ENCODE measurements around the gene NSD1. TPM values are rescaled to one million over a fixed set of nuclear protein-coding genes. Genes with fewer than 3 reads are reported as not detected.

Gene NSD1
- total and polyA plus RNA-seq, 5 experiments from 2014 or later, result 25.0 to 130 (median 43.1) TPM

DNA sequence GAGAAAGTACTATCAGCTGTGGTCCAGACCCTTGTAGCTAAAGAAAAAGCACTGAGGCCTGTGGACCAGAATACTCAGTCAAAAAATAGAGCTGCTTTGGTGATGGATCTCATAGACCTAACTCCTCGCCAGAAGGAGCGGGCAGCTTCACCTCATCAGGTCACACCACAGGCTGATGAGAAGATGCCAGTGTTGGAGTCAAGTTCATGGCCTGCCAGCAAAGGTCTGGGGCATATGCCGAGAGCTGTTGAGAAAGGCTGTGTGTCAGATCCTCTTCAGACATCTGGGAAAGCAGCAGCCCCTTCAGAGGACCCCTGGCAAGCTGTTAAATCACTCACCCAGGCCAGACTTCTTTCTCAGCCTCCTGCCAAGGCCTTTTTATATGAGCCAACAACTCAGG lies 161.1 kb downstream of the NSD1 start:
- Mint-ChIP-seq H3K36me3 (peaks cover 0 to 61% (median 20%) of the 10 kb centered on the region in 3 donors), H3K4me3 (no peak overlapping the region), H3K27me3 (no peaks in the 10 kb centered on the region), H3K9me3 (no peaks in the 10 kb centered on the region), H3K27ac (peak overlapping the region in 4 of 10 donors; percentile 52 to 86 (median 76)), H3K4me1 (peaks cover 22 to 52% (median 32%) of the 10 kb centered on the region in 4 donors)
- DNase-seq (no peak), ATAC-seq (no peak)
- POLR2A ChIA-PET, result interaction anchor here (0.7 kb wide), 1 partner anchor 19 kb away, joined by 3 read pairs; no protein-coding TSS in a partner anchor

GRCh38 chr5:177295924-177296323 lies 162.4 kb downstream of the NSD1 start:
- DNase-seq (no peak), ATAC-seq (no peak)
- no peaks in the 10 kb centered on the region for H3K27me3 Mint-ChIP-seq
- peak overlapping the region in 9 of 10 donors; percentile 17 to 75 (median 52) for H3K4me3 Mint-ChIP-seq
- H3K36me3 Mint-ChIP-seq, result peaks cover 0 to 48% (median 17%) of the 10 kb centered on the region in 3 donors
- H3K27ac Mint-ChIP-seq, result peak overlapping the region in 9 of 10 donors; percentile 74 to 90 (median 86)
- POLR2A ChIA-PET, result interaction anchor here (1.1 to 1.2 kb wide), 2 partner anchors 9 to 162 kb away, joined by 3 read pairs; partner anchors contain the start of gene NSD1
- H3K9me3 Mint-ChIP-seq, result no peaks in the 10 kb centered on the region
- H3K4me1 Mint-ChIP-seq, result peaks cover 30 to 61% (median 44%) of the 10 kb centered on the region in 4 donors

- POLR2A ChIA-PET, result interaction anchor here (1.1 to 1.2 kb wide), 2 partner anchors 8 to 163 kb away, joined by 3 read pairs; partner anchors contain the start of gene NSD1
- Mint-ChIP-seq H3K4me1 (peaks cover 33 to 65% (median 51%) of the 10 kb centered on the region in 4 donors), H3K9me3 (no peaks in the 10 kb centered on the region), H3K27me3 (no peaks in the 10 kb centered on the region), H3K36me3 (peaks cover 0 to 44% (median 16%) of the 10 kb centered on the region in 3 donors), H3K27ac (peak overlapping the region; percentile 55 to 90 (median 86)), H3K4me3 (peak overlapping the region; percentile 12 to 75 (median 56))
- DNase-seq (no peak), ATAC-seq (peak in 1 of 2 donors; percentile 31)
Measured at GRCh38 chr5:177296581-177296980, 163.0 kb downstream of the NSD1 start.

GRCh38 chr5:177297922-177298321 lies 164.3 kb downstream of the NSD1 start:
- Mint-ChIP-seq H3K4me1 (peaks cover 36 to 78% (median 64%) of the 10 kb centered on the region in 4 donors), H3K36me3 (peaks cover 0 to 31% (median 11%) of the 10 kb centered on the region in 3 donors), H3K27ac (peak overlapping the region in 6 of 10 donors; percentile 9 to 91 (median 82)), H3K4me3 (no peak overlapping the region), H3K27me3 (no peaks in the 10 kb centered on the region), H3K9me3 (no peaks in the 10 kb centered on the region)
- ATAC-seq (no peak), DNase-seq (no peak)
- POLR2A ChIA-PET, result interaction anchor here (1.5 kb wide), 1 partner anchor 12 kb away, joined by 7 read pairs; no protein-coding TSS in a partner anchor

DNA sequence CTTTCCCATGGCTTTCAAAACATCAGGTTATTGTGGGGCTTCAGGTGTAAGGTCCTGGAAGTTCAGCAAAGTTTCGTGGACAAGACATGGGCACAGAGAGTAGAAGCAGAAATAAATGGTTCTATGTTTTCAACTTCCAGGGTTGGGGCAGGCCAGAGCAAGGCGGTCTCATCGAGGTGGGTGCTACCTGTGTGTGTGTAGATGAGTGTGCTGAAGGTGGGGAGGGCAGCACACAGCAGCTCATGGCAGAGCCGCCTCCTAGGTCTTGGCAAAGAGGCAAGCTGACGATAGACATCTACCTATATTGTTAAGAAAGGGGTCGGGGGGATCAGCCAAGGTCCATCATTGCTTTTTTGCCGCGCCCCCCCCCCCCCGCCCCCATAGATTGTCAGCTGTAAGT lies 166.1 kb downstream of the NSD1 start:
- H3K4me1 Mint-ChIP-seq, result peaks cover 44 to 87% (median 77%) of the 10 kb centered on the region in 4 donors
- H3K4me3 Mint-ChIP-seq, result peak overlapping the region in 7 of 10 donors; percentile 11 to 89 (median 53)
- DNase-seq (no peak), ATAC-seq (no peak)
- peaks cover 0 to 15% (median 4%) of the 10 kb centered on the region in 3 donors for H3K36me3 Mint-ChIP-seq
- peak overlapping the region; percentile 78 to 97 (median 90) for H3K27ac Mint-ChIP-seq
- no peaks in the 10 kb centered on the region for H3K27me3 Mint-ChIP-seq
- no peaks in the 10 kb centered on the region for H3K9me3 Mint-ChIP-seq
- POLR2A ChIA-PET, result no interaction called here

DNA sequence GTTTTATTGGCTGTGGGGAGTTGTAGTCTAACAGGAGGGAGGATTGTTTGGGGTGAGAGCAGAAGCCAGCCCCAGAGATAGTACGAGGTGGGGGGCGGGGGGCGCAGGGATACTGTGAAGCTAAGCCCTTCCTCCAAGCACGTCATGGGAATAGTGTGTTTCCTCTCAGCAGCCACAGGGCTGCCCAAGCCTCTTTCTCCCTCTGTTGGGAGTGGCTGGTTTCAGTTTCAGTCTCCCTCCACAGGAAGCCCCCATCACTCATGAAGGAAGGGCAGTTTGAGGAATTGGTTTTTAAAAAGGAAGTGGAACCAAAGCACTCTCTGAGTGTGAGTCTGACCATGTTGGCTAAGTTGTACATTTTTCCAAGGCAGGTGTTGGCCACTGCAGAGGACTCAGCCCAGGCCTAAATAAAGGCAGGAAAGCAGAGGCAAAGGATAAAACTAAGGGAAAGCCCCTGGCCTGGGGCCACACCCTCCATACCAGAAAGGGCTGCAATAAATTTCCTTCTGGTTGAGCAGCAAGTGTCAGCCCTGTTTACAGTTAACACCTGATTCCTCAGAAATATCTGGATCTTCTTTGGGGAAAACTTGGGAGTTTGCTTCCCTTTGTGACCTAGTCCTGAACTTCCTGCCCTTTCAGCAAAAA lies 166.8 kb downstream of the NSD1 start:
- peak; percentile 42 to 76 (median 60) for DNase-seq
- H3K27me3 Mint-ChIP-seq, result no peaks in the 10 kb centered on the region
- peaks cover 47 to 89% (median 81%) of the 10 kb centered on the region in 4 donors for H3K4me1 Mint-ChIP-seq
- no peaks in the 10 kb centered on the region for H3K9me3 Mint-ChIP-seq
- H3K4me3 Mint-ChIP-seq, result peak overlapping the region; percentile 33 to 96 (median 78)
- peak overlapping the region; percentile 78 to 99 (median 96) for H3K27ac Mint-ChIP-seq
- H3K36me3 Mint-ChIP-seq, result peaks cover 0 to 17% (median 0%) of the 10 kb centered on the region in 3 donors
- POLR2A ChIA-PET, result interaction anchor here (0.5 to 4.0 kb wide), 2 partner anchors 12 to 93 kb away, joined by 5 to 14 read pairs; partner anchors contain the start of gene MXD3
- peak; percentile 43 to 67 for ATAC-seq

DNA sequence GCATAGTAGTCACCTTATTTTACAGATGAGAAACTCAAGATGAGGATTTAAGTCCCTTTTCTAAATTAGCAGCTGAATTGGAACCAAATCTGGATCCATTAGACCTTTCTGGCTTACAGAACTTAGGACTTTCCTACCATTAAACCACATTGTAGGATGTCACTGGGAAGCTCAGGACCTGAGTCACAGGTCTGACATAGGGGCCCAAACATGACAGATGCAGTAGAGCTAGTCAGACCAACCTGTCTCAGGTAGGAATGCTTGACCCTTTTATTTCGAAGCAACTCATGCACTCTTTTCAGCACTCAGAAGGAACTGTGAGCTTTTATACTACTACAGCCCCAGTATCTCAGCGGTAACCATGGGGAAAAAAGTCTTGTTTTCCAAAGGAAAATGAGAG lies 167.4 kb downstream of the NSD1 start:
- Mint-ChIP-seq H3K4me3 (peak overlapping the region; percentile 16 to 96 (median 77)), H3K9me3 (no peaks in the 10 kb centered on the region), H3K27me3 (no peaks in the 10 kb centered on the region), H3K36me3 (peaks cover 0 to 17% (median 2%) of the 10 kb centered on the region in 3 donors), H3K4me1 (peaks cover 43 to 89% (median 81%) of the 10 kb centered on the region in 4 donors), H3K27ac (peak overlapping the region in 9 of 10 donors; percentile 90 to 99 (median 96))
- DNase-seq (no peak), ATAC-seq (no peak)
- POLR2A ChIA-PET, result interaction anchor here (0.5 to 4.0 kb wide), 4 partner anchors 11 to 168 kb away, joined by 4 to 14 read pairs (median 4); partner anchors contain the start of gene MXD3

GRCh38 chr5:177301503-177302165 lies 168.1 kb downstream of the NSD1 start:
- Mint-ChIP-seq H3K27me3 (no peaks in the 10 kb centered on the region), H3K36me3 (peaks cover 0 to 23% (median 4%) of the 10 kb centered on the region in 3 donors)
- POLR2A ChIA-PET, result interaction anchor here (0.7 to 4.0 kb wide), 7 partner anchors 10 to 174 kb away, joined by 3 to 14 read pairs (median 4); partner anchors contain the start of genes LMAN2 and MXD3

DNA sequence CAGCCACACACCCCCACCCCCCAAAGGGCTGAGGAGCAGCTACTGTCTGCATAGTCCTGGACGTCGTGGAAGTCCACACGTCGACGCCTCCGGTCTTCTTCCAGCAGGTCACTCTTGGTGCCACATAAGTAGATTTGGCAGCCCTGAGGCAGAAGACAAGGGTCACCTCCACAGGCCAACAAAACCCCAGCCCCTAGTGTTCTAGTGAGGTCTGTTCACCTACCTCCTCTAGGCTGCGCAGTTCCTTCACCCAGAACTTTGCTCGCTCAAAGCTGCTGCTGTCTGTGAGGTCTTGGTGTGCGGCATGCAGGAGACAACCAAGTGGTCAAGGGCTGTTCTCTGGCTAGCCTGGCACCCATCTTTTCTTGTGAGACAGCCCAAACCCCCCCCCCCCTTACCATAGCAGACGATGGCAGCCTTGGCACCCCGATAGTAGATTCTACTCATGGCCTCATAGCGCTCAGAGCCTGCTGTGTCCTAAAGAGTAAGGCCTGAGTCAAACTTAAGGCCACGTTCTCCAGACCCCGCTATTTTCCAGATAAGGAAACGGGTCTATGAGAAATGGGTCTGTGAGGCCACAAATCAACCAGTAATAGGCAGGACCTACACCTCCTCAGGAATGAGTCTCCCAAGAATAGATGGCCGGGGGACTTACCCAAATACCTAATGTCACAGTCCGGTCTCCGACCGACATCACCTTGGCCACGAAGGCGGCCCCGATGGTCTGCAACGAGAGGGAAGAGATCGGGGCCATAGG lies 169.0 kb downstream of the NSD1 start:
- Mint-ChIP-seq H3K36me3 (peaks cover 0 to 25% (median 7%) of the 10 kb centered on the region in 3 donors), H3K9me3 (no peaks in the 10 kb centered on the region), H3K4me3 (peak overlapping the region; percentile 85 to 96 (median 92)), H3K27me3 (no peaks in the 10 kb centered on the region), H3K27ac (peak overlapping the region; percentile 80 to 99 (median 89)), H3K4me1 (peaks cover 34 to 84% (median 74%) of the 10 kb centered on the region in 4 donors)
- DNase-seq, result no peak
- POLR2A ChIA-PET, result interaction anchor here (0.8 to 4.0 kb wide), 6 partner anchors 9 to 173 kb away, joined by 3 to 14 read pairs (median 4); partner anchors contain the start of genes LMAN2 and MXD3
- ATAC-seq, result no peak

More at GRCh38 chr5:177301503-177302165, 168.1 kb downstream of the NSD1 start:
- DNase-seq, result no peak
- Mint-ChIP-seq H3K27ac (peak overlapping the region; percentile 68 to 99 (median 92)), H3K4me1 (peaks cover 39 to 87% (median 77%) of the 10 kb centered on the region in 4 donors), H3K9me3 (no peaks in the 10 kb centered on the region), H3K4me3 (peak overlapping the region; percentile 85 to 96 (median 92))
- ATAC-seq, result no peak

- DNase-seq, result peak; percentile 81 to 90 (median 87)
- Mint-ChIP-seq H3K9me3 (no peaks in the 10 kb centered on the region), H3K4me3 (peak within 1 kb of the TSS; percentile 86 to 96 (median 92)), H3K4me1 (peaks cover 34 to 77% (median 74%) of the 10 kb centered on the region in 4 donors), H3K36me3 (peaks cover 0 to 25% (median 7%) of the 10 kb centered on the region in 3 donors), H3K27ac (peak within 1 kb of the TSS; percentile 80 to 99 (median 92)), H3K27me3 (no peaks in the 10 kb centered on the region)
- ATAC-seq, result peak; percentile 67 to 72
- POLR2A ChIA-PET, result interaction anchor here (0.6 to 4.0 kb wide), 8 partner anchors 9 to 175 kb away, joined by 3 to 14 read pairs (median 3); partner anchors contain the start of genes LMAN2 and MXD3
Measured at GRCh38 chr5:177303121-177303924, 169.8 kb downstream of the NSD1 start, which contains the start of the genes PRELID1 and RAB24. Gene PRELID1 (plus strand): TSS chr5:177303799. CDS start chr5:177303986, 187 bp downstream. Gene RAB24 (minus strand): TSS chr5:177303719. CDS start chr5:177303288, 431 bp downstream.
